Type B pancreatic cell (in vitro differentiated cells): Measurements from ENCODE around the gene SETBP1. TPM values are rescaled to one million over a fixed set of nuclear protein-coding genes. Genes with fewer than 3 reads are reported as not detected.

Experiments used
- DNase-seq: peaks from one replicate; pipeline ENCODE4 v3.0.0; 2021; ENCODE audit warnings: mixed read lengths; ENCODE audit not compliant: unreplicated experiment; ENCODE audit errors: extremely low spot score
- H3K27ac Mint-ChIP-seq: 2 replicates; pipeline ENCODE4 v1.8.0; 2021; ENCODE audit warnings: mild to moderate bottlenecking, mixed read lengths
- H3K27me3 Mint-ChIP-seq: 2 replicates; pipeline ENCODE4 v1.8.0; 2021; ENCODE audit warnings: mixed read lengths
- H3K36me3 Mint-ChIP-seq: 2 replicates; pipeline ENCODE4 v1.8.0; 2021; ENCODE audit warnings: mixed read lengths
- H3K4me1 Mint-ChIP-seq: one replicate; pipeline ENCODE4 v1.8.0; 2021; ENCODE audit warnings: mixed read lengths; ENCODE audit not compliant: unreplicated experiment
- H3K4me3 Mint-ChIP-seq: 2 replicates; pipeline ENCODE4 v1.8.0; 2021; ENCODE audit warnings: mild to moderate bottlenecking, mixed read lengths
- H3K9me3 Mint-ChIP-seq: 2 replicates; pipeline ENCODE4 v1.8.0; 2021; ENCODE audit warnings: mixed read lengths
- CTCF ChIP-seq: fragments of 200-600 bp; sonication (generic); conservative IDR thresholded peaks from 2 replicates; pipeline ENCODE4 v1.5.0; 2021; ENCODE audit warnings: antibody characterized with exemption, mild to moderate bottlenecking
- total RNA-seq: library from RNA; stranded (reverse); gene quantifications from 2 replicates; pipeline ENCODE4 v1.2.1, GENCODE V29; 2021; ENCODE audit warnings: low replicate concordance

The SETBP1 gene
- total RNA-seq, 1 donor from 2014 or later = 62.7 TPM

GRCh38 chr18:45057955-45058600, 377.4 kb downstream of the SETBP1 start:
- peaks cover 30% of the 10 kb centered on the region for H3K4me1 Mint-ChIP-seq
- no peak for TF ChIP-seq CTCF
- H3K27ac Mint-ChIP-seq = no peak overlapping the region
- H3K36me3 Mint-ChIP-seq = peaks cover 29% of the 10 kb centered on the region
- H3K4me3 Mint-ChIP-seq = no peak overlapping the region
- H3K27me3 Mint-ChIP-seq = no peaks in the 10 kb centered on the region
- no peak for DNase-seq
- H3K9me3 Mint-ChIP-seq = no peaks in the 10 kb centered on the region

GRCh38 chr18:45059695-45060094, 379.0 kb downstream of the SETBP1 start:
- no peak overlapping the region for H3K4me3 Mint-ChIP-seq
- peaks cover 30% of the 10 kb centered on the region for H3K4me1 Mint-ChIP-seq
- no peak for TF ChIP-seq CTCF
- no peaks in the 10 kb centered on the region for H3K27me3 Mint-ChIP-seq
- no peak overlapping the region for H3K27ac Mint-ChIP-seq
- no peaks in the 10 kb centered on the region for H3K9me3 Mint-ChIP-seq
- peaks cover 32% of the 10 kb centered on the region for H3K36me3 Mint-ChIP-seq
- DNase-seq = no peak

- peaks cover 26% of the 10 kb centered on the region for H3K4me1 Mint-ChIP-seq
- H3K4me3 Mint-ChIP-seq = no peak overlapping the region
- H3K27ac Mint-ChIP-seq = no peak overlapping the region
- DNase-seq = no peak
- H3K27me3 Mint-ChIP-seq = no peaks in the 10 kb centered on the region
- no peaks in the 10 kb centered on the region for H3K9me3 Mint-ChIP-seq
- H3K36me3 Mint-ChIP-seq = peaks cover 31% of the 10 kb centered on the region
- no peak for TF ChIP-seq CTCF
Measured at GRCh38 chr18:45060102-45060501, 379.4 kb downstream of the SETBP1 start.

- no peak for TF ChIP-seq CTCF
- Mint-ChIP-seq H3K9me3 (no peaks in the 10 kb centered on the region), H3K36me3 (peaks cover 39% of the 10 kb centered on the region), H3K27me3 (no peaks in the 10 kb centered on the region), H3K4me1 (peaks cover 19% of the 10 kb centered on the region), H3K27ac (no peak overlapping the region), H3K4me3 (no peak overlapping the region)
- DNase-seq = no peak
Measured at GRCh38 chr18:45061359-45061758, 380.7 kb downstream of the SETBP1 start.

- no peak overlapping the region for H3K4me3 Mint-ChIP-seq
- H3K9me3 Mint-ChIP-seq = no peaks in the 10 kb centered on the region
- H3K36me3 Mint-ChIP-seq = peaks cover 26% of the 10 kb centered on the region
- no peak for TF ChIP-seq CTCF
- no peak for DNase-seq
- H3K27ac Mint-ChIP-seq = no peak overlapping the region
- peaks cover 4% of the 10 kb centered on the region for H3K4me1 Mint-ChIP-seq
- H3K27me3 Mint-ChIP-seq = no peaks in the 10 kb centered on the region
Measured at GRCh38 chr18:45063246-45064038, 382.8 kb downstream of the SETBP1 start.
